HG03575 (cell line): ENCODE measurements around the gene CDC42BPA.
A peak's percentile ranks its signal among the peaks of the same experiment; 100 is the strongest.
"Not testable (repeated sequence)": the region's sequence is repeated elsewhere in the genome, so short reads cannot be mapped to it uniquely, and the experiment has no call there.

Source experiments
- ATAC-seq: cut with Tn5 transposase; IDR thresholded peaks from one replicate; pipeline ENCODE4 v1.9.1; 2021; ENCODE audit not compliant: unreplicated experiment, insufficient number of reproducible peaks, low FRiP score; ENCODE audit errors: extremely low read depth

CDC42BPA gene

GRCh38 chr1:227038401-227038800, 279.9 kb downstream of the CDC42BPA start:
- ATAC-seq: no peak

GRCh38 chr1:227037121-227037520, 281.2 kb downstream of the CDC42BPA start:
- no peak for ATAC-seq

DNA sequence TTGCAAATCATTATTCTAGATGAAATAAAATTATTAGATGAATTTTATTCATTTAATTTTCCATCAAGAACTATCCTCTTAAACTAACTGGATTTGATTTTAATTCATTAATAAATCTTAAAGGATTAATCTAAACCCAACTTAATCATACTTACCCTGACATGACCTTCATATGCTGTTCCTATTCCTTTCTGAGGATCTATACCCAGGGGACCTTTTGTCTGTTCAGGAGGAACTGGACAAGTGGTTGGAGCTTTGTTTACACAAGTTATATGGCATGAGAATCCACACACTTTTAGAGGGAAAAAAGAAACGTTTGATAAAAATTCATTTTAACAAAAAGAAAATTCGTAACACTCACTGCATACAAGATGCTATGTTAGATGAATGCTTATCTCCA, 283.0 kb downstream of the CDC42BPA start:
- ATAC-seq: no peak

- no peak for ATAC-seq
Observed at GRCh38 chr1:227033880-227034279, 284.4 kb downstream of the CDC42BPA start.

- no peak for ATAC-seq
Observed at GRCh38 chr1:227032396-227032795, 285.9 kb downstream of the CDC42BPA start.

GRCh38 chr1:227016990-227017389, 301.3 kb downstream of the CDC42BPA start:
- no peak for ATAC-seq

GRCh38 chr1:227010645-227011044, 307.6 kb downstream of the CDC42BPA start:
- ATAC-seq: no peak

- ATAC-seq: no peak
Observed at GRCh38 chr1:227009937-227010336, 308.4 kb downstream of the CDC42BPA start.

- ATAC-seq: no peak
Observed at GRCh38 chr1:227006226-227006796, 312.0 kb downstream of the CDC42BPA start.

DNA sequence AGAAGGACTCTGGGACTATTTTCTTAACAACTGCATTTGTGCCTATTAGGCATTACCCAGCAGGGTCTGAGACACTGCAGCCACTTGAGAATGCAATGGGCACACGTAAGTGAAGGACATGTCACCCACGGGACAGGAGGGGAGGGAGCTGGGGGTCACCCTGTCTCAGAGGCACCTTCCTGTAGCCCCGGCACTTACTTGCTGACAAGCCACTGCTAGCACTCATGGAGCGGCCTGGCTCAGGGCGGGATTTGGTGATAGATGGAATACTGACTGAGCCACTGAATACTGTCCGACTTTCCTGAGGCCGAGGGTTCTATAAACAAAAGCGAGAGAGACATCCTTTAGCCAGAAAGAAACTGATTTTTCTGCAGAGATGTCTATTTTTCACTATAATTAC, 313.5 kb downstream of the CDC42BPA start:
- no peak for ATAC-seq

- ATAC-seq: no peak
Observed at GRCh38 chr1:227003165-227003564, 315.1 kb downstream of the CDC42BPA start.

DNA sequence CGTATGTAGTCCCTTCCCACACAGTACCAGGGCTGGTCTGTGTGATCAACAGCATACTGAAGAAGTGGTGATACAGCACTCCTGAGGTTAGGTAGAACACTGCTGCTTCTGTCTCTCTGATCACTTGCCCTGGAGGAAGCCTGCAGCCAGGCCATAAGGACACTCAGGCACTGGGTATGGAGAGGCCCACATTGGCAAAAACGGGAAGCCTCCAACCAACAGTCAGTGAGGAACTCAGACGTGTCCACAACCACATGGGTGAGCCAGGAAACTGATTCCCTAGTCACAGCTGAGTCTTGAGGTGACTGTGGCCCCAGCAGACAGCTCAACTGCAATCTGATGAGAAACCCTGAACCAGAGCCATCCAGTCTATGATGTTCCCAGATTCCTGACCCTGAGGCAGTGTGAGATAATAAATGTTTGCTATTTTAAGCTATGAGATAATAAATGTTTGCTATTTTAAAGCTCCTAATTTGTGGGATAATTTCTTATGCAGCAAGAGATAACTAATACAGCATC, 315.7 kb downstream of the CDC42BPA start:
- no peak for ATAC-seq

GRCh38 chr1:226999579-226999978, 318.7 kb downstream of the CDC42BPA start:
- not testable (repeated sequence) for ATAC-seq

DNA sequence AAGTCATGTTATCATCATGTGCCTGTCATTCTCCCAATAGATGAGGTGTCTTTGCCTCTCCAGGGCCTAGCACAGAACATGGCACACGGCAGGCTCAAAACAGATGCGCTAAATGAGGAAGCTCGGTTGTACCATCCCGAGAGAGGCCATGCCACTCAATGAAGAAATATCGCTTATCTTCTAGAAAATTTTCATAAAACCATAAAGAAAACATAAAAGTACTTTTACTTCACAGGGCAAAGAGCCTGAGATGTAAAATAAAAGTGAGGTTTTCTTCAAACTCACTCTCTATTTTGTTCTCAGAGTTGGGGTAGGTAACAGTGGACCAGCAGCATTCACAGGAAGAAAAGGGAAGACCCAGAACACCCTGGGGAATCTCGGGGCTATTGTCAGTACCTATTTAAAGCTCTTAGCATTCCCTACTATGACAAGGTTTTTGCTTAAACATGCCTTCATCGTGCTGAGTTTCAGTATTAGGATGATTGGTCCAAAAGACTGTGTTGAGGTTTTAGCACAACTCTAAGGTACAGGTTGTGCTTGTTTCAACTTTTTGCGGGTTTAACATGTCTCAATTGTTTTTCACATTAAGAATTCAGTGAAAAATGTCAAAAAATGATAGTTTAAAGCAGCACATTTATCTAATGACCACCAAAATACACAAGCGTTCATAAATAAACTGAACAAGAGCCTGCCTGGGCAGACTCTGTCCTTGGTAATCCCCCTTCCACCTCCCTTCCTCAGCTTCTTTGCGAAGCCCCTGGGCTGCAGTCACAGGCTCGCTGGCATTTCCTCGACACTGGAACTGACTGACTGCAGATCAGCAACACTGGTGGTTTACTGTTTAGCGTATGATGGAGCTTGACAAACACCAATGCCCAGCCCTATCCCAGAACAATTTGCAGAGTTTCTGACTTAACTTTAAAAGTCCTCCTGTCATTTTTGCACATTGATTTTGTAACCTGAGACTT, 322.6 kb downstream of the CDC42BPA start:
- ATAC-seq: peak; percentile 88

DNA sequence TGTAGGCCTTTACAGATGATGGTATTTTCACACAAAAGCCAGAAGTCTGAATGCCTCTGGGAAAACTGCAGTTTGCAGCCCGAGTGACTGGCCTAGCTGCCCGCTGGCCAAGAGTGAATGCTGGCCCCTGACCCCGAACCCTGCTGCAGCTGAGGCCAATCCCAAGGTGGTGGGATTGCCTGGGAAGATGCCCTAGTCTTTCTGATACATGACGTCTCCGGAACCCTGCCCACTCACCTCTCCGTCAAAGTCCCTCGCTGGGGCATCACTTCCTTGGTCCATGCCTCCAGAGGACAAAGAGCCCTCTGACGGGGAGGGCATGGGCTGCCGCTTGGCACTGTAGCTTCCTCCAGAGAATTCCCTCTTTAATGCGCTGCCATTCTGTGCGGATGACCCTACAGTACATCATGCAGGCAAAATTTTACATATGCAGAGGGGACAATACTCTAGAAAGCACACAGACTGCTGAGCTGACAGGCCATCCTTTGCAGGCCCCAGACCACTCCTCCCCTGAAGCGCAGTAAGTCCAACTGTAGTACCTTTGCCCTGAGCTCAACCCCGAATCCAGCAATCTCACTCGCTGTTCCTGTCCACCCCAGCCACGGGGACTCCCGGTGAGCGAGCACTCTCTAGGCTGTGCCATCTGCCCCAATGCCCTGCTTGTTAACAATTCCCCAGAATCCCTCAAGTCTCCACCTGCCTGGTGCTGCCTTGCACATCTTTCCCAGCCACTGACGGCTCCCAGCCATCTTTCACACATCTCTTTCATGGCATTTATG, 323.5 kb downstream of the CDC42BPA start:
- ATAC-seq: no peak

DNA sequence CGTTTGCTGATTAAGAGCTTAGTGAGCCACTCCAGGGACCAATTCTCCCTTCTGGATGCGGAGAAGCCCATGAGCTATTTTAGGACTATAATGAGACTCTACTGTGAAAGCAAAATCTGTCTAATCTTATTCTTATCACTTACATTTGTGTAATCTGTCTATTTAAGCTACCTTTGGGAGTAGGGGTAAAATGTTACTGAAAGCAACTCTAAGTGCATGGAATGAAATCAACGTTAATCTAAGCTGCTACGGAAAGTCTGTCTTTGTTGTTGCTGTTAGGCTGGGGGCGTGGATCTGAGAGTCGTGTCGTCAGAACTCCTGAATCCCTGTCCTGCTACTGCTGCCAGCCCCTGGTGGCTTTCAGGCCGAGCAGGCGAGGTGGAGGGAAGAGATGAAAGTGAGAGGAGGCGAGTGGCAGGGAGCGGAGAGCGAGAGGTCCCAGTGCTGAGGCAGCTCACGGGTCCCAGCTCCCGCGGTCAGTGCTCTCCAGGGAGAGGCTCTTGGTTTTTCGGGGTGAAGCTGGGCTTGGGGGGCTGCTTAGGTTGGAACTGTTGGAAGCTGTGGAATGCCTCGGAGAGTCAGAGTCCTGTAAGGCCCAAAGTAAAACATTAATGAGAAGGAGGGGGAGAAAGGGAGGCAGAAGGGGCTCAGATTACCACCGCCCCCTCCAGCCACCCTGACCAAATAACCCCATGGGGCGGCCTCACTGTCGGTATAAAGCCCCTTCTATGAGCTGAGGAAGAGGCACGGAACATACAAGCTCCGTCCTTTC, 324.3 kb downstream of the CDC42BPA start:
- ATAC-seq: no peak

DNA sequence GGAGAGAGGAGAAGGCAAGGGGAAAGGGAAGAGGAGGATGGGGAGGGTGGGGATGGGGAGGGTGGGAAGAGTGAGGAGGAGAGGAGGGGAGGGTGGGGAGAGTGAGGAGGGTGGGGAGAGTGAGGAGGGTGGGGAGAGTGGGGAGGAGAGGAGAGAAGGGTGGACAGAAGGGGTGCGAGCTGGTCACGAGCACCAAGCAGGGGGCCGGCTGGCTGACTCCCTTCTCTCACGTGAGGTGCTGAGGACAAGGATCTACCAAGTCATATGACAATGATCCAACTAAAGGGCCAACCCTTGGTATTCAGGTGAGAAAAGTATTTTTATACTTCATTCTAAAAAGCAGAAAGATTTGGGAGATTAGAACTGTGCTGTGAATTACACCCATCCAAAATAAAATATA, 326.4 kb downstream of the CDC42BPA start:
- no peak for ATAC-seq

DNA sequence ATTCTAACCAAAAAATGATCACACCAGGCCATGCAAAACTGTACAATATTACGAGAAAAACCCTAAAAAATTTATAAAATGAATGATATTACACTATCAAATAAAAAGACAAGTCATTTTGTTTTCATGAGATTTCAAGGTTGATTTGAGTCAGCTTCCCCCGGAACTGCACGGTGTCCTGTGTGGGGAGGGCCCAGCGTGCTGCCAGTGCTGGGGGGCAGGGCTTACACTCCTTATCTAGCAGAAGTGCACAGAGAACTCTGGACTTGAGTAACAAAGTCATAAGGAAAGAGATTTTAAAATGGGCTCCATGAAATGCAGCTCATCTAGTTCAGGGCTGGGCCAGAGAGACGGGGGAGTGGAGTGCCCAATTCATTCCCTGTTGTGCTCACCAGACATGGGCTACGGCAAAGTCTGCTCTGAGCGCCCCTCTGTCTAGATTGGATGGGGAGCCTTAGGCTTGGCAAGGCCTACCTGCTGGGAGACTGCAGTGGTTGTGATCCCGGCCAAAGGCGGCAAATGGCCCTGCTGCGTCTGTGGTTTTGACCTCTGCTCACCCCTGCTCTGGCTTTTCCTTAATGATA, 328.1 kb downstream of the CDC42BPA start:
- no peak for ATAC-seq
